ENCODE measurements around the gene PSAP. TPM values are rescaled to one million over a fixed set of nuclear protein-coding genes. Genes with fewer than 3 reads are reported as not detected.

The PSAP gene
- total and polyA plus RNA-seq, 2 experiments from 2014 or later = 151 to 391 TPM

DNA sequence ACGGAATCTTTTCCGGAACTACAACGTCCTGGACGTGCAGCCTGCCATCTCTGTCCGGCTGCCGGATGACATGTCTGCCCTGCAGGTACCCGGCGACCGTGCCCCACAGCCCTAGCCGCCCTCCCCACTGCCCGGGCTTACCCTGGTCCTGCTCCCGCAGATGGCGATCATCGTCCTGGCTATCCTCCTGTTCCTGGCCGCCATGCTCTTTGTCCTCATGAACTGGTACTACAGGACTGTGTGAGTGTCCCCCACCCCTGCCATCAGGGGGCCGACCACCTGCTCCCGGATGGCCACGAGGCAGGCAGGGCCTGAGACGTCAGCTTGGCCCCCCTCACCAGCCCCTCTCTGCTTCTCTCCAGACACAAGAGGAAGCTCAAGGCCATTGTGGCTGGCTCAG is 39.7 kb downstream of the PSAP start:
- Histone ChIP-seq H3K27ac (ENCODE audit: low read depth) (no peak overlapping the region), H3F3A (replicated peaks; ENCODE audit: low read depth) (no peaks in the 10 kb centered on the region), H3K27me3 (ENCODE audit: insufficient read depth) (no peaks in the 10 kb centered on the region), H4K20me1 (replicated peaks; ENCODE audit: insufficient read depth) (no peaks in the 10 kb centered on the region; the same call in 1 of the 2 replicates), H3K9me2 (ENCODE audit: insufficient read depth) (no peaks in the 10 kb centered on the region), H3K4me2 (no peak overlapping the region), H3K4me3 (no peak overlapping the region), H2AFZ (no peak overlapping the region), H3K4me1 (ENCODE audit: insufficient read depth) (no peaks in the 10 kb centered on the region), H3K36me3 (ENCODE audit: insufficient read depth) (peaks cover 5% of the 10 kb centered on the region), H3K79me2 (replicated peaks; ENCODE audit: insufficient read depth) (no peaks in the 10 kb centered on the region)
- H3K4me3 Mint-ChIP-seq = no peak overlapping the region
- ATAC-seq (no peak), DNase-seq (ENCODE audit: low spot score) (no peak)
- no peak overlapping the region for H3K27ac Mint-ChIP-seq
- TF ChIP-seq EZH2phosphoT487 (IDR thresholded peaks at IDR 0.05; ENCODE audit: unreplicated experiment) (no peak), POLR2AphosphoS5 (IDR thresholded peaks at IDR 0.05; ENCODE audit: low read depth) (no peak), JUNB (IDR thresholded peaks at IDR 0.05; ENCODE audit: unreplicated experiment) (no peak), CTCF (conservative IDR thresholded peaks at IDR 0.05; ENCODE audit: low read depth in 2 of 2) (no peak), STAT1 (IDR thresholded peaks at IDR 0.05; ENCODE audit: unreplicated experiment) (no peak), ZNF462 (CRISPR knock-in tag; IDR thresholded peaks at IDR 0.05) (no peak), EZH2 (IDR thresholded peaks at IDR 0.05; ENCODE audit: low read depth, unreplicated experiment) (no peak), REST (IDR thresholded peaks at IDR 0.05; ENCODE audit: unreplicated experiment) (no peak), CREB1 (CRISPR knock-in tag; IDR thresholded peaks at IDR 0.05; ENCODE audit: low read depth) (no peak)
- TF ChIP-seq, protein P1, sequence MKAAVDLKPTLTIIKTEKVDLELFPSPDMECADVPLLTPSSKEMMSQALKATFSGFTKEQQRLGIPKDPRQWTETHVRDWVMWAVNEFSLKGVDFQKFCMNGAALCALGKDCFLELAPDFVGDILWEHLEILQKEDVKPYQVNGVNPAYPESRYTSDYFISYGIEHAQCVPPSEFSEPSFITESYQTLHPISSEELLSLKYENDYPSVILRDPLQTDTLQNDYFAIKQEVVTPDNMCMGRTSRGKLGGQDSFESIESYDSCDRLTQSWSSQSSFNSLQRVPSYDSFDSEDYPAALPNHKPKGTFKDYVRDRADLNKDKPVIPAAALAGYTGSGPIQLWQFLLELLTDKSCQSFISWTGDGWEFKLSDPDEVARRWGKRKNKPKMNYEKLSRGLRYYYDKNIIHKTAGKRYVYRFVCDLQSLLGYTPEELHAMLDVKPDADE (IDR thresholded peaks at IDR 0.05) = no peak
- H3K27me3 Mint-ChIP-seq (ENCODE audit: insufficient read depth, low read depth, poor library complexity) = peaks cover 7% of the 10 kb centered on the region
- H3K9me3 Mint-ChIP-seq = no peaks in the 10 kb centered on the region; the same call in 1 of the 3 replicates
- peaks cover 15% of the 10 kb centered on the region for H3K36me3 Mint-ChIP-seq (ENCODE audit: low read depth)
- H3K4me1 Mint-ChIP-seq = peaks cover 2% of the 10 kb centered on the region; the same call in 2 of the 3 replicates
